ENCODE results near the gene SLC35C1. TPM values are rescaled to one million over a fixed set of nuclear protein-coding genes. Genes with fewer than 3 reads are reported as not detected.

The SLC35C1 gene
- total RNA-seq, 4 donors from 2014 or later = 28.8 to 62.3 (median 44.4) TPM

DNA sequence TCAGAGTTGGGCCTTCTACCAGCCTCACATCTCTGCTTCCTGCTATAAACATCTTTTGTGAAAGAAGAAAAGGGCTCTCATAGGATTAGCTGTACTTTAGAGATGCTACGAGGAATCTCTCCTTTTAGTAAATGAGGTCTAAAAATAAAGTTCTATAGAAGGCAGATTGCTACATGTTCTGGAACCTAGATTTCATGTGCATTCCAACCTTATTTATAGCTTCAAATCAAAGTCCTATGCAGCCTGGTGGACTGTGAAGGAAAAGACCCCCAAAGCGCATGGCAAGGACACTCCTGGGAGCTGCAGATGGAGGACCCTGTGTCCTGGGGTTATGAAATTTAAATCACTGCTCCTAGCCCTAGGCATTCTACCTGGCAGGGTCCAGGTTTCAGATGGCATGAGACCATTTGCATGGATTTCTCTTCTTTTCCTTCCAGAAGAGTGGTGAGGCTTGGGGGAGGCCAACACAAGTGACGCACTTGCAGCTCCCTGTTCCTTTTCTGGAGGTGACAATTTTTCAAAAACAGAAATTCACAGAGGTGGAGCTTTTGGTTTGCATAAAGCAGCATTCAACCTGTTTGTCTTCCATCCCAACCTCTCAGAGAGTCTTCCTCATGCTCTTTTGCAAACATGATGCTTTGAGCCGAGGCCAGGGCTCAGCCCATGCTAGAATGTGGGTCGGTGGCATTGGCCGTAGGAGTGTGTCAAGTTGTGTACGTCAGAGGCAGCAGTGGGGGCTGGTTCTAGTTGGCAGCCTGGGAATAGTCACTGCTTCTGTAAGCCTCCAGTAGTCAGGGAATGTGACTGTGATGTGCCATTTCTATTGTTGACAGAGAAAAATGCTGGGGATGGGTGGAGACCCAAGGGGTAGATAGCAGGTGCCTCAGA lies 48.6 kb downstream of the SLC35C1 start:
- Histone ChIP-seq H3K4me3 (no peak overlapping the region), H3K27ac (peak overlapping the region; percentile 76 to 89 (median 83)), H3K27me3 (no peaks in the 10 kb centered on the region), H3K9me3 (no peaks in the 10 kb centered on the region), H3K4me1 (peaks cover 39 to 89% (median 59%) of the 10 kb centered on the region in 4 donors), H3K36me3 (no peaks in the 10 kb centered on the region)
- WGBS, 2 donors (ENCODE audit: low coverage in 1 of 2) = 85 to 93% methylated on average over 3 to 7 of the region's 7 CpGs
- in situ Hi-C loops (cut with MboI; ENCODE audit: low pct_ligation_motif_present in 1 of 4, low pct_unique_long_range_greater_than_20kb in 1 of 4, low sequenced_read_pairs in 3 of 4) (loop anchor here in 1 of 4 donors (10.0 kb wide), 1 partner anchor 61 kb away; the partner anchor contains the start of gene PEX16), intact Hi-C loops (cut with DNase I; ENCODE audit: low total_unique reads) (no loop called here)
- DNase-seq = no peak
- TF ChIP-seq, protein P1, sequence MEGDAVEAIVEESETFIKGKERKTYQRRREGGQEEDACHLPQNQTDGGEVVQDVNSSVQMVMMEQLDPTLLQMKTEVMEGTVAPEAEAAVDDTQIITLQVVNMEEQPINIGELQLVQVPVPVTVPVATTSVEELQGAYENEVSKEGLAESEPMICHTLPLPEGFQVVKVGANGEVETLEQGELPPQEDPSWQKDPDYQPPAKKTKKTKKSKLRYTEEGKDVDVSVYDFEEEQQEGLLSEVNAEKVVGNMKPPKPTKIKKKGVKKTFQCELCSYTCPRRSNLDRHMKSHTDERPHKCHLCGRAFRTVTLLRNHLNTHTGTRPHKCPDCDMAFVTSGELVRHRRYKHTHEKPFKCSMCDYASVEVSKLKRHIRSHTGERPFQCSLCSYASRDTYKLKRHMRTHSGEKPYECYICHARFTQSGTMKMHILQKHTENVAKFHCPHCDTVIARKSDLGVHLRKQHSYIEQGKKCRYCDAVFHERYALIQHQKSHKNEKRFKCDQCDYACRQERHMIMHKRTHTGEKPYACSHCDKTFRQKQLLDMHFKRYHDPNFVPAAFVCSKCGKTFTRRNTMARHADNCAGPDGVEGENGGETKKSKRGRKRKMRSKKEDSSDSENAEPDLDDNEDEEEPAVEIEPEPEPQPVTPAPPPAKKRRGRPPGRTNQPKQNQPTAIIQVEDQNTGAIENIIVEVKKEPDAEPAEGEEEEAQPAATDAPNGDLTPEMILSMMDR (IDR thresholded peaks at IDR 0.05) = no peak
- TF ChIP-seq POLR2AphosphoS5 (IDR thresholded peaks at IDR 0.05) (no peak), POLR2A (IDR thresholded peaks at IDR 0.05) (no peak), EP300 (IDR thresholded peaks at IDR 0.05; ENCODE audit: low read depth) (no peak)

DNA sequence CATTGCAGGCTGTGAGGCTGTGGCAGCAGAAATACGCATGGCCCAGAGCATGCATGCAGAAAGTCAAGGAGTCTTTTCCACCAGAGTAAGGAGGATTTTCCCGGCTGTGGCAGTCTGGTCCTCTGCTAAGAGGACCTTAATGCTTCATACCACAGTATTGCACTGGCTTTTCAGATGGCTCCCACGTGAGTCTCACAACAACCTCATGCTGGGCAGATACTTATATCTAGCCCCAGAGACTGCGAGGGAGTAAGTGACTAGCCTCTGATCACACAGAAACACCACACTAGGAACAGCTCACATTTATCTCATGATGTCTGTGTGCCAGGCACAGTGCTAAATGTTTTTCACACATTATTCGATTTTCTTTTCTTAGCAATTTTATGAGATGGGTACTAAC lies 50.4 kb downstream of the SLC35C1 start:
- DNase-seq = no peak
- Histone ChIP-seq H3K36me3 (peaks cover 0 to under 1% (median 0%) of the 10 kb centered on the region in 4 donors), H3K9me3 (no peaks in the 10 kb centered on the region), H3K27ac (peak overlapping the region; percentile 76 to 89 (median 83)), H3K4me1 (peaks cover 42 to 89% (median 59%) of the 10 kb centered on the region in 4 donors), H3K4me3 (no peak overlapping the region), H3K27me3 (no peaks in the 10 kb centered on the region)
- WGBS, 2 donors (ENCODE audit: low coverage in 1 of 2) = 84 to 100% methylated on average over 1 to 5 of the region's 5 CpGs
- TF ChIP-seq, protein P1 (IDR thresholded peaks at IDR 0.05) = no peak
- no peak for TF ChIP-seq EP300 (IDR thresholded peaks at IDR 0.05; ENCODE audit: low read depth)
- no peak for TF ChIP-seq POLR2A (IDR thresholded peaks at IDR 0.05)
- no peak for TF ChIP-seq POLR2AphosphoS5 (IDR thresholded peaks at IDR 0.05)
- in situ Hi-C loops (cut with MboI; ENCODE audit: low pct_ligation_motif_present in 1 of 4, low pct_unique_long_range_greater_than_20kb in 1 of 4, low sequenced_read_pairs in 3 of 4) = loop anchor here in 1 of 4 donors (10.0 kb wide), 1 partner anchor 59 kb away; the partner anchor contains the start of gene PEX16
- intact Hi-C loops (cut with DNase I; ENCODE audit: low total_unique reads) = no loop called here

DNA sequence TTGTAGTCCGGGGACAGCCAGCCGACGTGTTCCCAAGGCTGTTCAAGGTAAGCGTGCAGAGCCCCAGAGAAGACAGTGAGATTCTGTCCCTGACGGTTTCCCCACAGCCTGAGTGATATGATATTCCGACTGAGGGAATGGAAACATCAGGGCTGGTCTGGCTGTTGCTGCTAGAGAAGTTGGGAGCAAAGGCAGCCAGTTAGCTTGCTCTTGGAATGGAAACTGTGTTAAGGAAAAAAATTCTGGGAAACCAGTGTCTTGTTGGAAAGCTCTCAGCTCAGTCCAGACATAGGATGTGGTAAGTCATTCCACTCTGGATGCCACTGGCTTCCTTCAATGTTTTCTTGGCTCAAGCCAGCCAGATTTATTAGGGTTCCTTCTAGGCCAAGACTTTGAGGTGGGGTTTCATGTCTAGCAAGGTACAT lies 51.1 kb downstream of the SLC35C1 start:
- DNase-seq = no peak

More for the DNA sequence above, 51.1 kb downstream of the SLC35C1 start:
- Histone ChIP-seq H3K9me3 (no peaks in the 10 kb centered on the region), H3K27ac (peak overlapping the region; percentile 76 to 89 (median 83)), H3K27me3 (no peaks in the 10 kb centered on the region), H3K4me3 (no peak overlapping the region), H3K36me3 (peaks cover 0 to 8% (median 0%) of the 10 kb centered on the region in 4 donors), H3K4me1 (peaks cover 40 to 88% (median 60%) of the 10 kb centered on the region in 4 donors)
- 90% methylated on average over 6 of the region's 6 CpGs; no CpG with 5 or more reads in 1 of the 2 donors for WGBS, 2 donors (ENCODE audit: low coverage in 1 of 2)
- TF ChIP-seq POLR2A (IDR thresholded peaks at IDR 0.05) (no peak), EP300 (IDR thresholded peaks at IDR 0.05; ENCODE audit: low read depth) (peak; percentile 44), POLR2AphosphoS5 (IDR thresholded peaks at IDR 0.05) (peak; percentile 60 to 83 (median 80))
- TF ChIP-seq, protein P1 (IDR thresholded peaks at IDR 0.05) = no peak
- in situ Hi-C loops (cut with MboI; ENCODE audit: low pct_ligation_motif_present in 1 of 4, low pct_unique_long_range_greater_than_20kb in 1 of 4, low sequenced_read_pairs in 3 of 4) = loop anchor here in 1 of 4 donors (10.0 kb wide), 1 partner anchor 59 kb away; the partner anchor contains the start of gene PEX16
- intact Hi-C loops (cut with DNase I; ENCODE audit: low total_unique reads) = no loop called here
